ENCODE measurements around the gene SGSM1.
"Not testable (repeated sequence)": the region's sequence is repeated elsewhere in the genome, so short reads cannot be mapped to it uniquely, and the experiment has no call there.

DNA sequence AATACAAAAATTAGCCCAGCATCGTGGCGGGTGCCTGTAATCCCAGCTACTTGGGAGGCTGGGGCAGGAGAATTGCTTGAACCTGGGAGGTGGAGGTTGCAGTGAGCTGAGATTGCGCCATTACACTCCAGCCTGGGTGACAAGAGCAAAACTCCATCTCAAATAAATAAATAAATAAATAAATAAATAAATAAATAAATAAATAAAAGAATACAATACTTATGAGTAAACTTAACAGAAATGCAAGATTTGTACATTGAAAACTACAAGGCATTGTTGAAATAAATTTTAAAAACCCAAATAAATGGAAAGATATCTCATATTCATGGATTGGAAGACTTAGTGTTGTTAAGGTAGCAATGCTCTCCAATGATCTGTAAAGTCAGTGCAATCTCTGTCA lies 101.1 kb downstream of the SGSM1 start:
- not testable (repeated sequence) for TF ChIP-seq CTCF (IDR thresholded peaks at IDR 0.05); ZFX (IDR thresholded peaks at IDR 0.05; ENCODE audit: borderline replicate concordance)
